ENCODE data around the gene BBS2.

GRCh38 chr16:56549744-56550385 is 30.0 kb upstream of the BBS2 start:
- TF ChIP-seq, protein P1, sequence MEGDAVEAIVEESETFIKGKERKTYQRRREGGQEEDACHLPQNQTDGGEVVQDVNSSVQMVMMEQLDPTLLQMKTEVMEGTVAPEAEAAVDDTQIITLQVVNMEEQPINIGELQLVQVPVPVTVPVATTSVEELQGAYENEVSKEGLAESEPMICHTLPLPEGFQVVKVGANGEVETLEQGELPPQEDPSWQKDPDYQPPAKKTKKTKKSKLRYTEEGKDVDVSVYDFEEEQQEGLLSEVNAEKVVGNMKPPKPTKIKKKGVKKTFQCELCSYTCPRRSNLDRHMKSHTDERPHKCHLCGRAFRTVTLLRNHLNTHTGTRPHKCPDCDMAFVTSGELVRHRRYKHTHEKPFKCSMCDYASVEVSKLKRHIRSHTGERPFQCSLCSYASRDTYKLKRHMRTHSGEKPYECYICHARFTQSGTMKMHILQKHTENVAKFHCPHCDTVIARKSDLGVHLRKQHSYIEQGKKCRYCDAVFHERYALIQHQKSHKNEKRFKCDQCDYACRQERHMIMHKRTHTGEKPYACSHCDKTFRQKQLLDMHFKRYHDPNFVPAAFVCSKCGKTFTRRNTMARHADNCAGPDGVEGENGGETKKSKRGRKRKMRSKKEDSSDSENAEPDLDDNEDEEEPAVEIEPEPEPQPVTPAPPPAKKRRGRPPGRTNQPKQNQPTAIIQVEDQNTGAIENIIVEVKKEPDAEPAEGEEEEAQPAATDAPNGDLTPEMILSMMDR (tag by site-specific recombination; IDR thresholded peaks at IDR 0.05) = no peak
- no peak for TF ChIP-seq AEBP2 (tag by site-specific recombination; IDR thresholded peaks at IDR 0.05; ENCODE audit: borderline replicate concordance)
- TF ChIP-seq ZNF311 (tag by site-specific recombination; IDR thresholded peaks at IDR 0.05; ENCODE audit: borderline replicate concordance) = no peak
- TF ChIP-seq IKZF3 (tag by site-specific recombination; IDR thresholded peaks at IDR 0.05) = no peak
- TF ChIP-seq SETDB1 (IDR thresholded peaks at IDR 0.05; ENCODE audit: insufficient read length, low read length) = no peak
- TF ChIP-seq, protein P2, sequence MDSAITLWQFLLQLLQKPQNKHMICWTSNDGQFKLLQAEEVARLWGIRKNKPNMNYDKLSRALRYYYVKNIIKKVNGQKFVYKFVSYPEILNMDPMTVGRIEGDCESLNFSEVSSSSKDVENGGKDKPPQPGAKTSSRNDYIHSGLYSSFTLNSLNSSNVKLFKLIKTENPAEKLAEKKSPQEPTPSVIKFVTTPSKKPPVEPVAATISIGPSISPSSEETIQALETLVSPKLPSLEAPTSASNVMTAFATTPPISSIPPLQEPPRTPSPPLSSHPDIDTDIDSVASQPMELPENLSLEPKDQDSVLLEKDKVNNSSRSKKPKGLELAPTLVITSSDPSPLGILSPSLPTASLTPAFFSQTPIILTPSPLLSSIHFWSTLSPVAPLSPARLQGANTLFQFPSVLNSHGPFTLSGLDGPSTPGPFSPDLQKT (IDR thresholded peaks at IDR 0.05; ENCODE audit: borderline replicate concordance, low read depth, low read length) = no peak
- no peak for TF ChIP-seq ZNF677 (tag by site-specific recombination; IDR thresholded peaks at IDR 0.05)
